Breast epithelium (tissue), 3 donors: ENCODE measurements around the gene FTO.

Experiments used
- CTCF ChIP-seq, 3 donors: fragments of 450-650 bp; IDR thresholded peaks; one replicate each; pipeline ENCODE4 v1.5.1; 2016 to 2017; ENCODE audit warnings: antibody characterized with exemption in 3 of 3, mild to moderate bottlenecking in 3 of 3, moderate library complexity in 3 of 3
- POLR2A ChIP-seq: fragments of 450-650 bp; IDR thresholded peaks from one replicate; pipeline ENCODE4 v1.6.1; 2016; ENCODE audit warnings: antibody characterized with exemption, mild to moderate bottlenecking, moderate library complexity

- TF ChIP-seq CTCF (IDR thresholded peaks at IDR 0.05) (no peak), POLR2A (no peak)
Observed at GRCh38 chr16:53998024-53998810, 294.3 kb downstream of the FTO start.
